Measurements from ENCODE around the gene TCEA2. TPM values are rescaled to one million over a fixed set of nuclear protein-coding genes. Genes with fewer than 3 reads are reported as not detected.

The TCEA2 gene
- total RNA-seq, 4 donors from 2014 or later, result 28.1 to 39.7 (median 33.6) TPM

GRCh38 chr20:64080813-64081623 lies 18.0 kb downstream of the TCEA2 start:
- H3K27ac ChIP-seq, result peak overlapping the region in 2 of 4 donors; percentile 82
- H3K4me3 ChIP-seq, result peak overlapping the region in 1 of 2 donors; percentile 78
- TF ChIP-seq EP300 (IDR thresholded peaks at IDR 0.05) (no peak), CTCF (IDR thresholded peaks at IDR 0.05) (no peak), POLR2AphosphoS5 (IDR thresholded peaks at IDR 0.05) (no peak)

GRCh38 chr20:64081624-64081964 lies 18.6 kb downstream of the TCEA2 start:
- Histone ChIP-seq H3K36me3 (no peaks in the 10 kb centered on the region), H3K4me1 (peaks cover 0 to 58% (median 25%) of the 10 kb centered on the region in 3 donors)
- WGBS, 2 donors (ENCODE audit: low coverage in 1 of 2), result 80% methylated on average over 6 of the region's 6 CpGs; no CpG with 5 or more reads in 1 of the 2 donors

More at GRCh38 chr20:64080813-64081623, 18.0 kb downstream of the TCEA2 start:
- H3K9me3 ChIP-seq, result no peaks in the 10 kb centered on the region
- WGBS, 2 donors (ENCODE audit: low coverage in 1 of 2), result 37 to 80% methylated on average over 2 to 7 of the region's 17 CpGs
- ATAC-seq, result no peak
- H3K27me3 ChIP-seq, result peaks cover 33% of the 10 kb centered on the region
- no peaks in the 10 kb centered on the region for H3K36me3 ChIP-seq
- H3K4me1 ChIP-seq, result peaks cover 0 to 58% (median 25%) of the 10 kb centered on the region in 3 donors

GRCh38 chr20:64082126-64082731 lies 19.2 kb downstream of the TCEA2 start:
- H3K27me3 ChIP-seq, result peaks cover 37% of the 10 kb centered on the region
- no peak for ATAC-seq
- no CpG with 5 or more reads among the region's 13 CpGs for WGBS, 2 donors (ENCODE audit: low coverage in 1 of 2)
- TF ChIP-seq CTCF (IDR thresholded peaks at IDR 0.05) (no peak), POLR2A (IDR thresholded peaks at IDR 0.05) (no peak), POLR2AphosphoS5 (IDR thresholded peaks at IDR 0.05) (no peak), EP300 (IDR thresholded peaks at IDR 0.05) (no peak)
- no peaks in the 10 kb centered on the region for H3K36me3 ChIP-seq
- H3K27ac ChIP-seq, result no peak overlapping the region
- no peak overlapping the region for H3K4me3 ChIP-seq
- peaks cover 0 to 3% (median 0%) of the 10 kb centered on the region in 3 donors for H3K9me3 ChIP-seq
- H3K4me1 ChIP-seq, result peaks cover 0 to 58% (median 25%) of the 10 kb centered on the region in 3 donors

More at GRCh38 chr20:64081624-64081964, 18.6 kb downstream of the TCEA2 start:
- Histone ChIP-seq H3K27ac (no peak overlapping the region), H3K9me3 (no peaks in the 10 kb centered on the region), H3K4me3 (no peak overlapping the region), H3K27me3 (peaks cover 37% of the 10 kb centered on the region)
- no peak for ATAC-seq
- no peak for TF ChIP-seq POLR2AphosphoS5 (IDR thresholded peaks at IDR 0.05)
- TF ChIP-seq CTCF (IDR thresholded peaks at IDR 0.05), result no peak
- no peak for TF ChIP-seq EP300 (IDR thresholded peaks at IDR 0.05)

GRCh38 chr20:64082820-64083377 lies 19.9 kb downstream of the TCEA2 start:
- no peak for TF ChIP-seq POLR2AphosphoS5 (IDR thresholded peaks at IDR 0.05)
- TF ChIP-seq CTCF (IDR thresholded peaks at IDR 0.05), result no peak
- no peak for TF ChIP-seq EP300 (IDR thresholded peaks at IDR 0.05)
- no peak for TF ChIP-seq POLR2A (IDR thresholded peaks at IDR 0.05)
- Histone ChIP-seq H3K9me3 (peaks cover 0 to 3% (median 0%) of the 10 kb centered on the region in 3 donors), H3K27me3 (peaks cover 41% of the 10 kb centered on the region), H3K36me3 (no peaks in the 10 kb centered on the region), H3K4me1 (peaks cover 0 to 53% (median 25%) of the 10 kb centered on the region in 3 donors), H3K4me3 (peak overlapping the region in 1 of 2 donors; percentile 62), H3K27ac (no peak overlapping the region)
- WGBS, 2 donors (ENCODE audit: low coverage in 1 of 2), result 30 to 60% methylated on average over 1 to 2 of the region's 13 CpGs
- ATAC-seq, result no peak

Measured in gastroesophageal sphincter (tissue), 4 donors.